Measurements from ENCODE around the gene IL4. TPM values are rescaled to one million over a fixed set of nuclear protein-coding genes. Genes with fewer than 3 reads are reported as not detected.

IL4 gene
- total RNA-seq, 1 donor from 2014 or later, result not detected

GRCh38 chr5:132684491-132684890 is 10.7 kb downstream of the IL4 start:
- no peak for TF ChIP-seq CTCF (IDR thresholded peaks at IDR 0.05; ENCODE audit: insufficient read depth, low read length, severe bottlenecking)
- DNase-seq (ENCODE audit: low read depth) (no peak), FAIRE-seq (no peak)

DNA sequence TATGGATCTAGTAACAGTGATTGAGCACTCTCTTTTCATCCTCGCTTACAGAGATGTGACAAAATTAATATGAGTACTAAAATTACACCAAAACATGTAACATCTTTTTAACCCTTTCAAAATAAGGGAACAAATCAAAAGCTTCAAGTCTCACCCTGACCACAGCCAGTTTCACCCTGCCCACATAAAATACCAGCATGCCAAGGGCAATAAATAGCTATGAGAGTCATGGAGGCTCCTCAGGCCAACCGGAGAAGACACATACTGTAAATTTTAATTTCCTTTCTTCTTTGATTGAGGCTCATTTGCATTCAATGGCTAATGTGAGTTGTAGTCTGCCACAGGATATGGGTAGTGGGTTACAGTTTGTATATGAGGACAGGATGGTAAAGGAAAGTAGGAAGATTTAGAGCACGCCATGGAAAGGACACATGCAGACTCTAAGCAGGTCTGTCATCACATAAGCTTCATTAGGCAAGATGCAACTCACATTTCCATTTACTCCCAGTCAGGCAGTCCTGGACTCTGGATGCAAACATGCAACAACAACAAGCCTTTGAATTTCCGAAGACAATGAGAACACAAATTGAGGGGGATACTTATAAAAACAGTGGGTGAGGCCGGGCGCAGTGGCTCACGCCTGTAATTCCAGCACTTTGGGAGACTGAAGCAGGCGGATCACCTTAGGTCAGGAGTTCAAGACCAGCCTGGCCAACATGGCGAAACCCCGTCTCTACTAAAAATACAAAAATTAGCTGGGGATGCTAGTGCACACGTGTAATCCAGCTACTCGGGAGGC is 11.3 kb downstream of the IL4 start:
- DNase-seq (ENCODE audit: low read depth) (no peak), FAIRE-seq (no peak)
- Histone ChIP-seq H3K4me3 (ENCODE audit: low read depth, low read length) (no peak overlapping the region), H3K27me3 (ENCODE audit: control insufficient read depth, insufficient read depth, low read length) (no peaks in the 10 kb centered on the region), H3K36me3 (ENCODE audit: control insufficient read depth, insufficient read depth, low read length) (no peaks in the 10 kb centered on the region)
- TF ChIP-seq CTCF (IDR thresholded peaks at IDR 0.05; ENCODE audit: insufficient read depth, low read length, severe bottlenecking), result no peak

More at GRCh38 chr5:132684491-132684890, 10.7 kb downstream of the IL4 start:
- no peak overlapping the region for H3K4me3 ChIP-seq (ENCODE audit: low read depth, low read length)
- H3K27me3 ChIP-seq (ENCODE audit: control insufficient read depth, insufficient read depth, low read length), result no peaks in the 10 kb centered on the region
- H3K36me3 ChIP-seq (ENCODE audit: control insufficient read depth, insufficient read depth, low read length), result no peaks in the 10 kb centered on the region

DNA sequence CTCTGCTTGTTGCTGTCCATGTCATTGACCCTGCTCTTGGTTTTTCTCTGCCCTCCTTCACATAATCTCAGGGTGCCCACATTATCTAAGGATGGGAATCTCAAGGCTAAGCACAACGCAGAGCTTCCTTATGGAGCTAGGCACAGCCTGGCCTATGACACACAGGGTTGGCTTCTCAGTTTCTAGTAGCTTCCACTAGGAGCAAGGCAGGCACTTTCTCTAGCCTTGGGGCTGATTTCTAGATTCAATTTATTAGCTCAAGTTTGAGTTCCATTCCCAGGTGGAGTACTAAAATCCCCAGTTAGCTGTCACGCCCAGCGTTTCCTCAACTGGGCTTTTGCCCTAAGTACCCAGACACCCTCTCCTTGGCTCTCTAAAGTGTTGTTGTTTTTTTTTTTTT is 12.4 kb downstream of the IL4 start:
- FAIRE-seq (no peak), DNase-seq (ENCODE audit: low read depth) (no peak)
- TF ChIP-seq CTCF (IDR thresholded peaks at IDR 0.05; ENCODE audit: insufficient read depth, low read length, severe bottlenecking), result no peak
- H3K4me3 ChIP-seq (ENCODE audit: low read depth, low read length), result no peak overlapping the region
- H3K36me3 ChIP-seq (ENCODE audit: control insufficient read depth, insufficient read depth, low read length), result no peaks in the 10 kb centered on the region
- no peaks in the 10 kb centered on the region for H3K27me3 ChIP-seq (ENCODE audit: control insufficient read depth, insufficient read depth, low read length)

- no peak overlapping the region for H3K4me3 ChIP-seq (ENCODE audit: low read depth, low read length)
- FAIRE-seq, result no peak
- H3K36me3 ChIP-seq (ENCODE audit: control insufficient read depth, insufficient read depth, low read length), result no peaks in the 10 kb centered on the region
- H3K27me3 ChIP-seq (ENCODE audit: control insufficient read depth, insufficient read depth, low read length), result no peaks in the 10 kb centered on the region
- no peak for DNase-seq (ENCODE audit: low read depth)
- no peak for TF ChIP-seq CTCF (IDR thresholded peaks at IDR 0.05; ENCODE audit: insufficient read depth, low read length, severe bottlenecking)
Measured at GRCh38 chr5:132687995-132688394, 14.2 kb downstream of the IL4 start.

GRCh38 chr5:132688536-132689339 is 14.9 kb downstream of the IL4 start:
- FAIRE-seq (no peak), DNase-seq (ENCODE audit: low read depth) (no peak)
- no peak for TF ChIP-seq CTCF (IDR thresholded peaks at IDR 0.05; ENCODE audit: insufficient read depth, low read length, severe bottlenecking)
- Histone ChIP-seq H3K4me3 (ENCODE audit: low read depth, low read length) (no peak overlapping the region), H3K27me3 (ENCODE audit: control insufficient read depth, insufficient read depth, low read length) (no peaks in the 10 kb centered on the region), H3K36me3 (ENCODE audit: control insufficient read depth, insufficient read depth, low read length) (no peaks in the 10 kb centered on the region)
